UCSD-AML1 (cell line): ENCODE results near the gene C20orf141.
"Not testable (repeated sequence)": the region's sequence is repeated elsewhere in the genome, so short reads cannot be mapped to it uniquely, and the experiment has no call there.

Experiments used
- DNase-seq: peaks from one replicate; lab custom pipeline; 2025; ENCODE audit not compliant: unreplicated experiment; lab: John Stamatoyannopoulos, UW

The C20orf141 gene

DNA sequence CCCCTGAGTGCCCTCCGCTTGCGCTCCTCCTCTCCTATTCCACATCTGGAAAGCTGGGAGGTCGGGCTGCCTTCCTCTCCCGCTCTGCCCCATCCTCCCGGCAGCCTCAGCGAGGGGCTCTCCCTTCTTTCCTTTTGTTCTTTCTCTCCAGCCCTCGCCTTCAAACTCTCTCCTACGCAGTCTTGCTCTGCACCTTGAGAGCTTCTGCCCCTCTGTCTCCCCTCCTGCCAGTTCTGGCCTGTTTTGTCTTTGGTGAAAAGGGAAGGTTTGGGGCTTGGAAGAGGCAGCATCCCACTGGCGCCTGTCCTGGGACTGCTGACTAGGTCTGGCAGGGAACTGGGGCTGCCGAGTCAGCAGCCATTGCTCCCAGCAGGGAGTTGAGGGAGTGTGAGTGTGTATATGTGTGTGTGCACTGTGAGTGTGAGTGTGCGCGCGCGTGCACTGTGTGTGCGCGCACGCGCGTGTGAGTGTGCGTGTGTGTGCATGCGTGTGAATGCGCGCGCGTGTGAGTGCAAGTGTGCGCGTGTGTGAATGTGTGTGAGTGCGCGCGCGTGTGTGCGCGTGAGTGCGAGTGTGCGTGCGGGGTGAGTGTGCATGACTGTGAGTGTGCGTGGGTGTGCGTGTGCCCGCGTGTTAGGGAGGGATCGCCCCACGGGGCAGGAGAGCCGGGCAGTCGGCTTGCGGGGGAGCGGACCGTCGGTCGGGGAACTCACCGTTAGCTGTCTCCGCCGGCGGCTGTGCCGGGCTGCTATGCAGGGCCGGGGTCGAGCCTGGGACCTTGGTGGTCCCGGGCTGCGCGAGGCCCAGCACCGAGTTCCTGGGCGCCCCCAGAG lies 14.9 kb upstream of the C20orf141 start:
- no peak for DNase-seq

DNA sequence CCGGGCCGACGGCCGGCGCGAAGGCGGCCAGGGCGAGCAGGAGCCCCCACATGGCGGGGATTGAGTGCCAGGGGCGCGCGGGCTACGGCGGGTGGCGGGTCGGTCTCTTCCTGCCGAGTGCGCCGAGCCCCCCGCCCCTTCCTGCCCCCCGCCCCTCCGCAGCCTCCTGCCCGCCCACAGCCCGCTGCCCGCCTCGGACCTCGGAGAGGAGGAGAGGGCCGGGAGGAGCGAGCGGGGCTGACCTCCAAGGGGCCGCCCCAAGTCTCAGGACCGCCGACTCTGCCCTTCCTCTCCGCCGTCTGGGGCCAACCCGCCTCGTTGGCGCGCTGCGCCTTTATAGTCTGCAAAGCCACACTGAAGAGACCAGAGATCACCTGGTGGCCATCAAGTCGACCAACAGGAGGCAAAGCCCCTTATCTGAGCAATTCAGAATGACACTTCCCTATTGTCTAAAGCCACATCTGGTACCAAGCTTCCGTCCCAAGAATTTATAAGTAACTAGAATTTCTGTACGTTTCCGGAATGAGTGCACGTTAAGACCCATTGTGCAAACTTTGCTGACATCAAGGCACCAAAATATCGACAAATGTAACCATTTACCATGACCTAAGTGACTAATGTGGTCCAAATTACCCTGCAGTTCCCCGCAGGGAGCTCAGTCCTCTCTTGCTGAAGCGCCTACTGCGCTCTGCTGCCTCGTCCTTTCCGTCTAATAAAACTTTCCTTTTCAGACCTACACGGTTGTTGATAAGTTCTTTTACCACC lies 14.1 kb upstream of the C20orf141 start, which contains the start of gene CPXM1:
Gene CPXM1, minus strand, starts transcription at position 107 of the 765 bp plus-strand sequence. Its CDS starts 55 bp downstream, at position 52.
- DNase-seq, result peak; percentile 87

DNA sequence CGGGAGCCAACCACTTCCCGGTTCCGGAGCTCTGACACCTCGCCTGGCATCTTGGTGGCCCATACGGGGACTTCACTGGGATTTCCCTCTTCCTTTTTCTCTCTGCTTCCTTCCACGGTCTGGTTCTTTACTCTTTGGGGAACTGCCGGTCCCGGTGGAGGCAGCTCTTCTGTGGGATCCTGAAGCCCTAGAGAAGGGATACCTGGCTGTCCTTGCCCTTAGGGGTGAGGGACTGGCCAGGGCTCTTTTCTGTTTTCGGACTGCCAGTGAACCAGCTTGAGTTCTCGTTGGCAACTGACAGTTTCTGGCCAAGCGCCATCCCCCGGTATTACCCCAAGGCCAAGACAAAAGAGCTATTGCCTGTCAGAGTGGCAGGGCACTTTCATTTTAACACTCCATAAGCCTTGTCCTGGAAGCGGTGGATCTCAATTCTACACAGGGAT lies 13.5 kb upstream of the C20orf141 start:
- DNase-seq, result peak; percentile 77

DNA sequence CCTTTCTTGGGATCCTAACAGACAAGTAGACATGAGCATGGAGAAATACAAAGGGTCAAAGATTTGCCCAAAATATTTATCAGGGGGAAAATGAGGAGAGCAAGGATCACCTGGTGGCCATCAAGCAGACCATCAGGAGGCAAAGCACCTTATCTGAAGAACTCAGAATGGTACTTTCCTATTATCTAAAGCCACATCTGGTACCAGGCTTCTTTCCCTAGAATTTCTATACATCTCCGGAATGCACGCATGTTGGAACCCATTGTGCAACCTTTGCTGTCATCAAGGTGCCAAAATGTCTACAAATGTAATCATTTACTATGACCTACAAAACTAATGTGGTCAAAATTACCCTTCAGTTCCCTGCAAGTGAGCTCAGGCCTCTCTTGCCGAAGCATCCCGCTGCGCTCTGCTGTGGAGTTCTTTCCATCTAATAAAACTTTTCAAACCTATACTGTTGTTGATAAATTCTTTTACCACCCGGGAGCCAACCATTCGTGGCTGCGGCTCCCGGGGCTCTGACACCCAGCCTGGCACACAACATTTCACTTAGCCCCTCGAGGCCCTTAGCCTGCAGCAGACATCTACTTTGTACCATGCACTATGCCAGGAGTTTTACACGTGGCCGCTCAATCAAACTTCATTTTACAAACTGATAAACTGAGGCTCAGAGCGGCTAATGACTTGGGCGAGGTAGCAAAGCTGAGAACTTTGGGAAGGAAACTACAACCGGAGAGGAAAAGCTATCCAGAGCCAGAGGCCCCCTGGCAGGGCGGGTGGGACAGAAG lies 10.6 kb upstream of the C20orf141 start:
- DNase-seq, result no peak

DNA sequence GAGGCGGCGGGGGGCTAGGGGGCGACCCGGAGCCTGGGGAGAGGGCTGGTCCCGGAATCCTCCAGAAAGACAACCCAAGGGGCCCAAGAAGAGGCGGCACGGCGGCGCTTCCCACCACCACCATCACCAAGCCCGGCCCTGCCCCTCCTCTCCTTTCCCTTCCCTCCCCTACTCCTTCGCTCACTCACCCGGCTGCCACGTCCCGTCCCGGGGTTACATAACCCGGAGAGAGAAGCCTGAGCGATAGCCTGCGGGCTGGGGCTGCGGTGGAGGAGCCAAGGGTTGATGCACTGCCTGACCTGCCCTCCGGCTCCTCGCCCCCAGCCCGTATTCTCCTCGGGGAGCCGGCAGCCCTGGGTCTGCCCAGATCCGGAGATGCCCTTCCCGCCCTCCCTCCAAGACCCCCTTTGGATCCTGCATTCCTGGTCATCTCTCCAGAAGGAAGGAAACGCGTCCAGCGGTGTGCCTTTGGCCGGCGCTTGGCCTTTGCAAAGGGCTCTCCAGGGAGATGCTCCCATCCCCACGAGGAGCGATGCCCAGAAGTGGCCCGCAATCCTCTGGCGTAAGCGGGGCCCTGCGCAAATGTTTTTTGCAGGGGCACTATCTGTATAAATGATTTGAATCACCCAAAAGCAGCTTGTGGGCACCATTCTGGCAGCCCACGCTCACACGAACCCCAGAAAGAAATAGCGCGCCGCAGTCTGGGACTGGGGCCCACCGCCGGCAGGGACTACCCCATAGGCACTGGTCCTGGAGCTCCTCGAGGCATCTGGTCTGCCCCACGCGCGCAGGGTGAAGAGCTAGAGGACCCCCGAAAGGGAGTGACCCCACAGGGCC lies 9.7 kb upstream of the C20orf141 start:
- no peak for DNase-seq

DNA sequence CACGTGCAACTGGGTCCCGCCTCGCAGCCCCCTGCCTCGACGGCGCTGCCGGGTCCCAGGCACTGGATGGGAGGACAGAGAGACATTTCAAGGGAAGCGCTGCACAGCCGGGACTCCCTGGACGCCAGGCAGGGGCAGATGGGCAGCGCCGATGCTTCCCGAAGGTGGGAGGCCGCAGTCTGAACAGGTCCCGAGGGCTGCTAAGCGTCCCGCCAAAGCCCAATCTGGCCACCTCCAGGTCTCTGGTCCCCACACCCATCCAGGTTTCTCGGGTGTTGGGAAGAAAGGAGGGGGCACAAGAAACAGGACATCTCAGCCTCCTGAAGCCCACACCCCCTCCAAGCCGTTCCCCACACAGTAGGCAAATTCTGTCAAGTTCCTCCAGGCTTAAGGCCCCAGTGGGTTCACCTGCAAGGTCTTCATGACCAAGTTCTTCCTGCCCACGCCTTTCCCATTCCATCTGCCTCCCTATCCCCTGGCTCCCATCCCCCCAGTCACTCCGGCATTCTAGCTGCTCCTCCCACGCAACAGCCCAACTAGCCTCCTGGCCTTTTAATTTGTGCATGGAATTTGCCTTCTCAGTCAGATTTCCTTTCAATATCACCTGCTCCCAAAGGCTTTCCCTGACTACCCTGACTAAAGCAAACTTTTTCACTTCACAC lies 9.0 kb upstream of the C20orf141 start:
- no peak for DNase-seq

DNA sequence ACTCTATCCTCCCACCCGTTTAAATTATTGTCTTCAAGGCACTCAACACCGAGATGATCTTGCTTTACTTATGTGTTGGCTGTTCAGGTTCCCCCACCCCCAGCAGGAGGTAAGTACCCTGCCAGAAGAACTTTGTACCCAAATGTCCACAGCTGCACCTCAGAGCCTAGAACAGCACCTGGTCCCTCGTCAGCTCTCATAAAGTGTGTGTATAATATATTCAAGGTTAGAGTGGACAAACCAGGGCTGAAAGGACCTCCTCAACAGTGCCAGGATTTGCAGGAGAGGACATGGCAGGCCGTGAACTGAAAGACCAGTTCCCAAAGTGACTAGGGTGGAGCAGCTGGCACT lies 8.5 kb upstream of the C20orf141 start:
- no peak for DNase-seq

DNA sequence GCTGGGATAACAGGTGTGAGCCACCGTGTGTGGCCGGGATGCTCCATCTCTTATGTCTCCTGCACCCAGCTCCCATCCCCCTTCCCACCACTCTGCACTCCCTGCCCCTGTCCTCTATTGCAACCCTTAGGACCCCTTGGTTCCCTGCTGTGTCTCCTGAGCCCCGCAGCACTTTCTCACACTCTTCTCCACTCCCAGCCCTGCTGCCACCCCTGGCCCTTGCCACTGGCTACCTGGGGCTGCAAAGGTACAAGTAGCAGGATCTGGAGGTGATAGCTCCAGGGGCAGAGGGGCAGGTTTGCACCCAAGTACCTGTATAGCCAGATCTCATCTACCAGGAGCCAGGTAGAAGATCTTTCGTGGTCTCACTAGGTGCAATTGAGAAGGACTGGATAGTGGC lies 7.8 kb upstream of the C20orf141 start:
- no peak for DNase-seq

DNA sequence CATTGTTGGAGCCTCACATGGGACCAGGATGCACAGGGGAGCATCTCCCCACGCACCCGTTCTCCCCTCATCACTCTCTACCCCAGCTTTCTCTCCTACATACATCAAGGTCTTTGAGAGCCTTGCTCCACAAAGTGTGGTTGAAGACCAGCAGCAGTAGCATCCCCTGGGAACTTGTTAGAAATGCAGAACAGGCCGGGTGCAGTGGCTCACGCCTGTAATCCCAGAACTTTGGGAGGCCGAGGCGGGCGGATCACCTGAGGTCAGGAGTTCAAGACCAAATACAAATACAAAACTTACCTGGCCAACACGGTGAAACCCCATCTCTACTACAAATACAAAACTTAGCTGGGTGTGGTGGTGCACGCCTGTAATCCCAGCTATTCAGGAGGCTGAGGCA lies 6.9 kb upstream of the C20orf141 start:
- not testable (repeated sequence) for DNase-seq

DNA sequence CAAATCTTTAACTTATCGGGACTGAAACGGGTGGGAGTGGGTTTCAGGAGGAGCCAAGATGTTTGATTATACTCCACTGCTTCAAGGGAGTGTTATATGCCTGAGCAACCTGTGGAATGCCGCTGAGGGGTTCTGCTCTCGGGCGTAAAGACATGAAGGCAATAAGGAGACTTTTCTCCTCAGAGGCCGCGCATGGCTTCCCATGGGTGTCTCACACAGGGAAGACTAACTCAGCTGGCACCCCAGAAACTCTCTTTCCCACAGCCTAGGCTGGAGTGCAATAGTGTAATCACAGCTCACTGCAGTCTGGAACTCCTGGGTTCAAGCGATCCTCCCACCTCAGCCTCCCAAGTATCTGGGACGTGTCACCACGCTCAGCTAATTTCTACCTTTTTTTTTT lies 5.1 kb upstream of the C20orf141 start:
- DNase-seq, result no peak

DNA sequence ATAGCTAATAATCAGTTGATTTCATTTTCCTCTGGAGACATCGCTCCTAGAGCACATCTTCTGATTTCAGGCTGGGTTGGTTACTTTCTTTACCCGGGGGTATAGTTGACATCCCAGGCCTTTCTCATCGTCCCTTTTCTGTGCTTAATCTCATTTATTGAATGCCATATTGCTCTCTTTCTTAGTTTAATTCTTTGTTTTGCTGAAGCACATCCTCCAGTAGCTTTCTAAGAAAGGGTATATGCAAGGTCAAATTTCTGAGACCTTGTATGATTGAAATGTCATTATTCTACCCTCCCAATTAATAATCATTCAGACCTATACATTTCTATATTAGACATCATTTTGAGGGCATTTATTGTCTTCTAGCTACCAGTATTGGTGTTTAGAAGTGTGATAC lies 2.6 kb upstream of the C20orf141 start:
- no peak for DNase-seq

DNA sequence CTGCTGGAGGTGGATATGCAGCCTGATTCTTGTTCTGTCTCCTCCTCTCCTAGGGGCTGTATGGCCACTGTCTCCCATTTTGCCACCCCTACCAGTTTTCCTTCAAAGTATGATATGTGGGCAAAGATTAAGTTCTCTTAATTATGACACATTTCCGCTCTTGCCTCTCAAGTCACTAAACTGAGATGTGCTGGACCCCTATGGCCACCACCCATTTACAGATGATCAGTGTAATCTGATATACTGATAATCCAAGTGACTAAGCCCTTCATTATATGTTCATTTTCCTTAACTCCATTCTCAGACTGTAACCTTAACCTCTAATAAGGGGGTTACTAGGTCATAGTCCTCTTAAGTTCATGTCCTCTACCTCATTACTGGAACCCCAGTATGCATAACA lies 711 bp upstream of the C20orf141 start:
- no peak for DNase-seq

DNA sequence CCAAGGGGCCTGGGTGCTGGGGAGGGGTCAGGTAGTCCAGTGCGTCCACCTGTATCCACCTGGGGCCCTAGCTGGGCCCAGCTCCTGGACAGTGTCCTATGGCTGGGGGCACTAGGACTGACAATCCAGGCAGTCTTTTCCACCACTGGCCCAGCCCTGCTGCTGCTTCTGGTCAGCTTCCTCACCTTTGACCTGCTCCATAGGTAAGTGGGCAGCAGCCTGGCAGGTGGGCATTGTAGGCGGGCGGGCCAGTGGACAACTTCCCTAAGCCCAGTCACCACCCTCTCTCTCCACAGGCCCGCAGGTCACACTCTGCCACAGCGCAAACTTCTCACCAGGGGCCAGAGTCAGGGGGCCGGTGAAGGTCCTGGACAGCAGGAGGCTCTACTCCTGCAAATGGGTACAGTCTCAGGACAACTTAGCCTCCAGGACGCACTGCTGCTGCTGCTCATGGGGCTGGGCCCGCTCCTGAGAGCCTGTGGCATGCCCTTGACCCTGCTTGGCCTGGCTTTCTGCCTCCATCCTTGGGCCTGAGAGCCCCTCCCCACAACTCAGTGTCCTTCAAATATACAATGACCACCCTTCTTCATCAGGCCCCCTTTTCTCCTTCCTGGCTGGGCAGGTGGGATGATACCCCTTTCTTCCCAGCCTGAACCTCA lies 584 bp downstream of the C20orf141 start:
- no peak for DNase-seq

DNA sequence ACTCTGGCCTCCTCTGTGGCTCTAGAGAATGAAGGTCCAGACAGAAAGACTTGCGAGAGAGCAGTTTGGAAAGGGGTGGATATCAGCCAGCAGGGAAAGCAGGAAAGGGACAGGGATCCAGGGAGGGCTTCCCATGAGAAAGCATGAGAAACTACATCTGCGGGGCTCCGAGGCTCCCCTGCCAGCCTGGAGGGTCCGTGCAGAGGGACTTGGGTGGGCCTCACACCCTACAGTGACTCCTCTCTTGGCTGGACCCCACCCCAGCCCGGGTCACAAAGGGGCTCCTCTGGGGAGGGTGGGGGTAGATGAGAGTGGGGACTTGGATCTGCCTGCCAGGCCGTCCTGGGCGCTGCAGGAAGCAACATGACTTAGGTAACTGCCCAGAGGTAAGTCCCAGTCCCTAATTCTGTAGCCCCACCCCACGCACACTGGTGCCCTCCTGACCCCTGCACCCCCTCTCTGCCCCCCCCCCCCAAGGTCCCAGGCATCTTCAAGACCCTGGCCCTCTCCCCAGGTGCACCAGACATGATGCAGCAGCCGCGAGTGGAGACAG lies 1.3 kb downstream of the C20orf141 start, which contains the start of gene TMEM239:
Gene TMEM239, plus strand, starts transcription at position 335 of the 553 bp plus-strand sequence. Its CDS starts 191 bp downstream, at position 526.
- no peak for DNase-seq

DNA sequence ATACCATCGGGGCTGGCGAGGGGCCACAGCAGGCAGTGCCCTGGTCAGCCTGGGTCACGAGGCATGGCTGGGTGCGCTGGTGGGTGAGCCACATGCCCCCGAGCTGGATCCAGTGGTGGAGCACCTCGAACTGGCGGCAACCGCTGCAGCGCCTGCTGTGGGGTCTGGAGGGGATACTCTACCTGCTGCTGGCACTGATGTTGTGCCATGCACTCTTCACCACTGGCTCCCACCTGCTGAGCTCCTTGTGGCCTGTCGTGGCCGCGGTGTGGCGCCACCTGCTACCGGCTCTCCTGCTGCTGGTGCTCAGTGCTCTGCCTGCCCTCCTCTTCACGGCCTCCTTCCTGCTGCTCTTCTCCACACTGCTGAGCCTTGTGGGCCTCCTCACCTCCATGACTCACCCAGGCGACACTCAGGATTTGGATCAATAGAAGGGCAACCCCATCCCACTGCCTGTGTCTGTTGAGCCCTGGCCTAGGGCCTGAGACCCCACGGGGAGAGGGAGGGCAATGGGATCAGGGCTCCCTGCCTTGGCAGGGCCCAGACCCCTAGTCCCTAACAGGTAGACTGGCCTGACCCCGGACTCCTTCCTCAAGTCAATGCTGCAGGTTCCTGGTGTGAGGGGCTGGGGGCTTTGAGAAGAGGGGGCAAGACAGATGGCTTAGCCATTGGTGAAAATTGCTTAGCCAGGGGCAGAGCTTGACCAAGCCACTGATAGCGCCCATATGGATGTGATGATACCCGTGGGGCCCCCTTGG lies 2.0 kb downstream of the C20orf141 start:
- no peak for DNase-seq

DNA sequence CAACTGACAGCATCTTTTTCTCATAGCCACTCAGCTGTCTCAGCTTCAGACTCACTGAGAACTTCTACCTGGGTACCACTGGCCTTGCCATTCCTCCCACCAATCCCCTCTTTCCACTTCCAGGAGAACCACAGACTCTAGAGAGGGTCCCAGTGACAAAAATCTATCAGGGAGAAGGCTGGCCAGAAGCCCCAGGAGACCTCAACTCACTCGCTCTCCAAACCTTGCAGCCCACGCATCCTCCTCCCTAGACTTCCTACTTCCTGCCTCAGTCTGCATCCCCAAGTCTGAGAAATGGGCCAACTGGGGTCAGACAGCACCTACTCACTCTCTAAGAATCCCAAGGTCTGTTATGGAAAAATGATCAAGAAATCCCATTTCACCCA lies 2.5 kb downstream of the C20orf141 start:
- no peak for DNase-seq

DNA sequence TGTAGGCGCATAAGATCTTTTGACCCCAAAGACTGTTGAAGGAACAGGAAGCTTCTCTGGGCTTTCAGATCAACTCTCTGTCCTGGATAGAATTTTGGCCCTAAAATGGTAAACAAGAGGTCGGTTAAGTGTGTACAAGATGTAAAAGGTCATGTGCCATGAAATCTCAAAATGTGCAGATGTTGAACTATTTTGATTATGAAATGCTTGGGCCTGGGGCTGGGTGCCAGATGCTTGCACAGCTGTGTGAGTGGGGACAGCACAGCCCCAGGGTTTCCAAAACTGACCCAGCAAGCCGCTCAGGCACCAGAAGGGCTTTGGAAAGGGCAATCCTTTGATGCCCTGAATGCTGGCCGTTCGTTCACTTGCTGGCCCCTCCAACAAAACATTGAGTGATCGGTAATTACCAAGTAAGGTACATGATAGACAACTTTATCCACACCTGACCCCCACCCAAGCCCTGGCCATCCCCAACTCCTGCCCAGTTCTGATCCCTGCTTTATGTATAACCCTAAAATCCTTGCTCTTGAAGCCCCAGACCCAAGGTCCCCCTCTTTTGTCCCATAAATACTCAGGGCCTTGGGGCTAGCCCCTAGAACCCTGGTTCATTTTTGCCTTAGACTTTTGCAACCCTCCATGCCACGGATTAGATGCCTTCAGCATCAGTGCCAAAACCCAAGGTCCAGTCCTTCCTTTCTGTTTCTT lies 3.3 kb downstream of the C20orf141 start:
- DNase-seq, result no peak
